NT2/D1 (cell line): ENCODE measurements around the gene SNAI3.

Experiments used
- SUZ12 ChIP-seq: IDR thresholded peaks from 2 replicates; pipeline ENCODE4 v1.6.1; 2011; ENCODE audit not compliant: insufficient read length, insufficient read depth; ENCODE audit errors: extremely low read depth
- ZNF274 ChIP-seq: IDR thresholded peaks from 2 replicates; pipeline ENCODE4 v1.6.1; 2011; ENCODE audit warnings: mild to moderate bottlenecking, low read depth, low read length

DNA sequence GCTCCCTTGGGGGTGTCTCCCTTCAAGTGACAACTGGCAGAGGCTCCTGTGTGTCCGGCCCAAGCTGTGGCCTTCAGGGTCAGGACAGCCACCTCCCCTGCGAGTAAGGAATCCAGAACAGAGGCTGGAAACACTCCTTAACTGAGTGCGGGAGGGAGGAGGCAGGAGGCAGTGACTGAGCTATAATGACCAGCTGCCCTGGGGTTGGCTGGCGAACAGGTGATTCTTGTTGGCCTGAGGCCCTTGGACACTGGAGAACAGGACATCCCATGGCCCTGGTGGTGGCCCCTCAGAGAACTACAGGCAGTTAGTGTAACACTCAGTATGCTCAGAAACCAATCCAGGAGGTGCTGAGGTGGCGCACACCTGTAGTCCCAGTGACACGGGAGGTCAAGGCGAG, 9.4 kb upstream of the SNAI3 start:
- TF ChIP-seq SUZ12 (no peak), ZNF274 (no peak)
